Activated CD8-positive, alpha-beta T cell treated with anti-CD3 and anti-CD28 coated beads for 36 hours (primary cell): ENCODE measurements around the gene ZGLP1. TPM values are rescaled to one million over a fixed set of nuclear protein-coding genes. Genes with fewer than 3 reads are reported as not detected.

Source experiments
- ATAC-seq: fragments of 200-7000 bp; cut with Tn5 transposase; one replicate; pipeline ENCODE4 v1.10.0; 2021; ENCODE audit warnings: mild to moderate bottlenecking, moderate library complexity
- CTCF ChIA-PET: fragments of 350-600 bp; sonication (Branson Sonifier 250); formaldehyde crosslinking; loops from one replicate; lab custom pipeline; 2021; ENCODE audit warnings: antibody characterized with exemption; lab: Charles Lee
- POLR2A ChIA-PET: fragments of 350-600 bp; sonication (Branson Sonifier 250); formaldehyde crosslinking; loops from one replicate; lab custom pipeline; 2021; ENCODE audit warnings: antibody characterized with exemption; lab: Charles Lee
- DNase-seq: peaks from one replicate; pipeline ENCODE4 v3.0.0-alpha.2; 2020
- H3K27ac Mint-ChIP-seq: one replicate; pipeline ENCODE4 v1.8.0; 2021; ENCODE audit warnings: mild to moderate bottlenecking, mixed read lengths
- H3K27me3 Mint-ChIP-seq: one replicate; pipeline ENCODE4 v1.8.0; 2021; ENCODE audit warnings: mixed read lengths
- H3K36me3 Mint-ChIP-seq: one replicate; pipeline ENCODE4 v1.8.0; 2021; ENCODE audit warnings: low read depth, mixed read lengths
- H3K4me1 Mint-ChIP-seq: one replicate; pipeline ENCODE4 v1.8.0; 2021; ENCODE audit warnings: low read depth, mixed read lengths
- H3K4me3 Mint-ChIP-seq: one replicate; pipeline ENCODE4 v1.8.0; 2021; ENCODE audit warnings: mild to moderate bottlenecking, moderate library complexity, mixed read lengths
- H3K9me3 Mint-ChIP-seq: one replicate; pipeline ENCODE4 v1.8.0; 2021; ENCODE audit warnings: mixed read lengths
- CTCF ChIP-seq: fragments of 200-600 bp; IDR thresholded peaks from one replicate; pipeline ENCODE4 v1.8.0; 2022; ENCODE audit warnings: antibody characterized with exemption, mild to moderate bottlenecking
- intact Hi-C: fragments of 100-400 bp; cut with micrococcal nuclease; formaldehyde crosslinking; loops from one replicate; pipeline ENCODE4 v1.10.0; 2022
- total RNA-seq, 2 experiments: library from RNA; stranded (reverse); gene quantifications; one replicate each; pipeline ENCODE4 v1.2.3, GENCODE V29; 2021

The ZGLP1 gene
- 1 to 10 TPM; 3.2 to 3.7 TPM for total RNA-seq

- DNase-seq (no peak), ATAC-seq (no peak)
- TF ChIP-seq CTCF: no peak
- Mint-ChIP-seq H3K4me3 (no peak within 1 kb of the TSS), H3K27ac (no peak within 1 kb of the TSS), H3K27me3 (no peaks in the 10 kb centered on the region), H3K36me3 (peaks cover 4% of the 10 kb centered on the region), H3K9me3 (no peaks in the 10 kb centered on the region), H3K4me1 (peaks cover 4% of the 10 kb centered on the region)
- ChIA-PET POLR2A (interaction anchor here (0.7 to 1.3 kb wide), 2 partner anchors 12 to 22 kb away, joined by 4 read pairs; no protein-coding TSS in a partner anchor), CTCF (no interaction called here)
- intact Hi-C loops: no loop called here
Measured at GRCh38 chr19:10309423-10309822, at the start of gene ZGLP1. Gene ZGLP1 (minus strand): TSS chr19:10309815.

- Mint-ChIP-seq H3K4me1 (no peaks in the 10 kb centered on the region), H3K36me3 (peaks cover 26% of the 10 kb centered on the region), H3K9me3 (no peaks in the 10 kb centered on the region), H3K27me3 (no peaks in the 10 kb centered on the region), H3K27ac (no peak overlapping the region), H3K4me3 (no peak overlapping the region)
- intact Hi-C loops: no loop called here
- TF ChIP-seq CTCF: no peak
- no peak for ATAC-seq
- no peak for DNase-seq
- ChIA-PET POLR2A (no interaction called here), CTCF (no interaction called here)
Measured at GRCh38 chr19:10356431-10356830, 46.8 kb upstream of the ZGLP1 start.

- peak; percentile 80 for ATAC-seq
- ChIA-PET CTCF (interaction anchor here (1.2 kb wide), 1 partner anchor 35 kb away, joined by 3 read pairs; no protein-coding TSS in a partner anchor), POLR2A (interaction anchor here (0.8 to 1.5 kb wide), 4 partner anchors 9 to 83 kb away, joined by 3 read pairs; no protein-coding TSS in a partner anchor)
- Mint-ChIP-seq H3K27ac (no peak overlapping the region), H3K4me1 (no peaks in the 10 kb centered on the region), H3K4me3 (no peak overlapping the region), H3K27me3 (no peaks in the 10 kb centered on the region), H3K36me3 (peaks cover 27% of the 10 kb centered on the region), H3K9me3 (no peaks in the 10 kb centered on the region)
- peak; percentile 71 for DNase-seq
- no peak for TF ChIP-seq CTCF
- intact Hi-C loops: no loop called here
Measured at GRCh38 chr19:10353793-10354391, 44.3 kb upstream of the ZGLP1 start.

- DNase-seq (no peak), ATAC-seq (peak; percentile 46)
- TF ChIP-seq CTCF: no peak
- Mint-ChIP-seq H3K9me3 (no peaks in the 10 kb centered on the region), H3K27ac (no peak overlapping the region), H3K4me1 (no peaks in the 10 kb centered on the region), H3K36me3 (peaks cover 27% of the 10 kb centered on the region), H3K4me3 (no peak overlapping the region), H3K27me3 (no peaks in the 10 kb centered on the region)
- CTCF ChIA-PET: no interaction called here
- POLR2A ChIA-PET: no interaction called here
- intact Hi-C loops: no loop called here
Measured at GRCh38 chr19:10352764-10353671, 43.4 kb upstream of the ZGLP1 start.

GRCh38 chr19:10346509-10346908 is 36.9 kb upstream of the ZGLP1 start:
- no peak for ATAC-seq
- no peak for TF ChIP-seq CTCF
- Mint-ChIP-seq H3K4me1 (no peaks in the 10 kb centered on the region), H3K4me3 (no peak overlapping the region), H3K36me3 (peaks cover 5% of the 10 kb centered on the region), H3K27ac (no peak overlapping the region), H3K27me3 (no peaks in the 10 kb centered on the region), H3K9me3 (no peaks in the 10 kb centered on the region)
- no peak for DNase-seq
- POLR2A ChIA-PET: interaction anchor here (0.9 to 1.1 kb wide), 2 partner anchors 15 to 28 kb away, joined by 3 to 5 read pairs; no protein-coding TSS in a partner anchor
- intact Hi-C loops: no loop called here
- CTCF ChIA-PET: no interaction called here
